Stimulated activated CD4-positive, alpha-beta T cell treated with anti-CD3 and anti-CD28 coated beads, Interleukin-12 subunit alpha, Interleukin-12 subunit beta, amount 100 ng/mL, for 4 hours (primary cell): ENCODE data around the gene ATP2B3.

ENCODE experiments used
- DNase-seq: peaks from one replicate; pipeline ENCODE4 v3.0.0-alpha.2; 2020

ATP2B3 gene

DNA sequence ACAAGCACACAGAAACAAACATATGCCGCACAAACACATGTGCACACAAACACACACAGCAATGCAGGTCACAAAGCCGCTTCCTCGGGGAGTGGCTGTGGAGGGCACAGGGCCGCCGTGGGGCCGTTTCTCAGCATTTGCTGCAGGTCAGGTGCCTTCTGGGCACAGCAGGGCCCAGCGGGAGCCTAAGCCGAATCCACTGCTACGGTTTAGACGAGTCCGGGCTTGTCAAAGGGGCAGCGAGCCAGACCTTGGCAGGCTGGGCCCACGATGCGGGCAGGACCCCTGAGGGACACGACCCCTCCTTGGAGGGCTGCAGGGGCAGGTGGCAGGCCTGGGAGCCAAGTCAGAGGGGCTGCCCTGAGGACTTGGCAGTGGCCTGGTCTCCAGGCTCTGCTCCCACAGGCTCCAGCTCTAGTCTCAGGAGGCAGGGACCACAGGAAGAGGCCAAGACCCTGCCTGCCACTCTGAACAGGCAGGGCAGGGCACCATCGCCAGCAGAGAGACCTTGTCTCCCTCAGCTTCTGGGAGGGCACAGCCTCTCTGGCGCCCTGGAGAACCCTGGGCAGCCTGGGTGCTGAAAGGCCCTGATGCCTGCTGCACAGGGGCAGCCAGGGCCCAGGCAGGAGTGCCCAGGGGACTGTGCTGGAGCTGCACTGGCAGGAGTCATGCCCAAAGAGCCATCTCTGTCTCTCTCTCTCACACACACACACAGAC, 5.5 kb upstream of the ATP2B3 start:
- DNase-seq: no peak

DNA sequence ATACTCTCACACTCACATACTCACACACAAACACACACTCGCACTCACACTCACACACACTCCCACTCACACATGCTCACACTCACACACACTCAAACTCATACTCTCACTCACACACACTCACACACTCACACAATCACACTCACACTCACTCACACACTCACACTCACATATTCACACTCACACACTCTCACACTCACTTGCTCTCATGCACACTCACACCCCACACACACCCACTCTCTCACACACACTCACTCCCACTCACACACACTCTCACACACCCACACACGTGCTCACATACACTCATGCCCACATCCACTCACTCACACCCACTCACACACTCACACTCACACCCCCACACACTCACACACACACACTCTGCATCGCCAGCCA, 4.9 kb upstream of the ATP2B3 start:
- DNase-seq: no peak

DNA sequence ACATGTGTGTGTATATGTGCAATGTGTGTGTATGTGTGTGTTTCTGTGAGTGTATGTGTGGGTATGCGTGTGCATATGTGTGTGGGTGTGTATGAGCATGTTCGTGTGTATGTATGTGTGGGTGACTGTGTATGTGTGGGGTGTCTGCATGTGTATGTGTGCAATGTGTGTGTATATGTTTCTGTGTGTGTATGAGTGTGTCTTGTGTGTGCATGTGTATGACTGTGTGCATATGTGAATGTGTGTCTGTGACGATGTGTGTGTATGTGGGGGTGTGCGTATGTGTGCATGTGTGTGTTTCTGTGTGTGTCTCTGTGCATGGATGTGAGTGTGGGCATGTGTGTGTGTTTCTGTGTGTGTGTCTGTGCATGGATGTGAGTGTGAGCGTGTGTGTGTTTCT, 4.2 kb upstream of the ATP2B3 start:
- DNase-seq: no peak

DNA sequence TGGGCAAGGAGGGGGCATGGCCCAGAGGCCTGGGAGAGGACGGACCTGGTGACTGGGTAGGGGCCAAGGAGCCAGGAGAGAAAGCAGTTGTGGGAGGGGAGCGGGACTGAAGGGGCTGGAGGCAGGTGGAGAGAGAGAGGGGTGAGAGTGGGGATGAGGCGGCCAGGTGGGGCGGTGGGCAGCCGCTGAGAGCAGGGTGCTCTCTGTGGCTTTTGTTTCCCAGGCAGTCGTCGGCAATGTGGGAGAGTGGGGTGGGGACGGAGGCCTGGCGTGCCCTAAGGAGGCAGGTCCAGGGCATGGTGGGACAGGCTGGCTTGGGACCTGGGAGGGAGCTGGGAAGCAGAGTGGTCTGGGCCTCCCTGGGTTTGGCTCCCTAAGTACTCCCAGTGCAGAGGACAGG, 3.2 kb upstream of the ATP2B3 start:
- no peak for DNase-seq

DNA sequence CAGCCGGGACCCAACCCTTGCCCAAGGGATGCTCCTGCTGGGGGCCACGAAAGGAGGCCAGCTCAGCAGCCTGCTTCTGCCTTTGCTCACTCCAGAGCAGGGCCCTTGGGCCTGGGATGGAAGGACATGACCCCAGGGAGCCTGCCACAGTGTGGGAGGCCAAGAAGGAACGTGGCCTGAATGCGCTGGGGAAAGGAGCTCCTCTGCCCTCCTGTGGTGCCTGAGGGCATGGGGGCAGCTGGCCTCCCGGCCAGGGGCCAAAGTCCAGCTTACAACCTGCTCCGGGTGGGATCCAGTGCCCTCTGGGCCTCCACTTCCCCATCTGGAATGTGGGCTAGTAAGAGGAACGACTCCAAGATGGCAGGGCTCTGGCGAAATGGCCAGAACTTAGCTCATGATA, 2.0 kb upstream of the ATP2B3 start:
- no peak for DNase-seq

DNA sequence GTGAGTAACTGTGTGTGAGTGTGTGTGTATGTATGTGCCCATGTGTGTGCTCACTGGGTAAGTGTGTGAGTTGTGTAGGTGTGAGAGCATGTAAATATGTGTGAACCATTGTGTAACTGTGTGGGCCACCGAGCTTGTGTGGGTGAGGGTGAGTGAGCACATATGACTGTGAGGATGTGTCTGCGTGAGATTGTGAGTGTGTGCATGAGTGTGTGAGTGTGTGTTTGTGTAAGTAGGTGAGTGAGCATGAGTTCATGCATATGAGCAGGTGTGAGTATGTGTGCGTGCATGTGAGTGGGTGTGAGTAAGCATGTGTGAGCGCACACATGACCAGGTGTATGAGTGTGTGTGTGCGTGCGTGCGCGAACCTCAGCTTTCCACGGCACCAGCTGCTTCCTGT, 1.4 kb upstream of the ATP2B3 start:
- no peak for DNase-seq

DNA sequence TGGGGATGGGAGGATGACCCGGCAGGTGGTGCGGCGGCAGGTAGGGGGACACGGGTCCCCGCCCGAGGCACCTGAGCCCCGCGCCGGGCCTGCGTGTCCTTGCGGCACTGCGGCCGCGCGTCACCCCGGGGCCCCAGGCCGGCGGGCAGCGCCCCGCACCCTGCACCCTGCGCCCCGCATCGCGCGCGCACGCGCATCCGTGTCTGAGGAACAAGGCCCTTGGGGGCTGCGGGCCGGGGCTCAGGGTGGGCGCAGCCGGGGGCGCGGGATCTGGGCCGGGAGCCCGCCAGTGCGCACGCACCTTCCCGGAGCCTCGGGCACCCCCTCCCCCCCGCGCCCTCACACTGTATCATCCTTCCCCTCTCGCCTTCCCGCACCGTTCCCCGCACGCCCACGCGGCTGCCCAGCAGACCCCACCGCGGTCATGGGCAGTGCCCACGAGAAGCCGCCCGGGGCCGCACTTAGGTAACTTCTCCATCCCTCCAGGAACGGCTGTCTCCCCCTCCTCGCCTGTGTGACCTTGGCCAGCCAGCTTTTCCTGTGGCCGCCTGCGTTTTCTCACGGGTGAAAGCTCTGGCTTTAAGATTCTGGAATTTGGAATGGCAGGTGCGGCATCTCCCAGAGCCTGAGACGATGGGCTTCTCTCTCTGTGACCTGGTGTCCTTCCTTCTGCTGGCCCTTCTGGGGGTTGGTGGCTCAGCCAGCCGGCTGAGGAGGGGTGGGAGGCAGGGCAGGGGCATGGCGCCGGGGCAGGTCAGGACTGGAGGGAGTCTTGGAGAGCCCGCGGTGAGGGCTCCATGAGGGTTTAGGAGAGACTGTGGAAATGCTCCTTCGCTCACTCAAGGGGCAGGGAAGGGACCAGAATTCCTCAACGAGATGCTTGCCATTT, 748 bp downstream of the ATP2B3 start:
- DNase-seq: no peak

DNA sequence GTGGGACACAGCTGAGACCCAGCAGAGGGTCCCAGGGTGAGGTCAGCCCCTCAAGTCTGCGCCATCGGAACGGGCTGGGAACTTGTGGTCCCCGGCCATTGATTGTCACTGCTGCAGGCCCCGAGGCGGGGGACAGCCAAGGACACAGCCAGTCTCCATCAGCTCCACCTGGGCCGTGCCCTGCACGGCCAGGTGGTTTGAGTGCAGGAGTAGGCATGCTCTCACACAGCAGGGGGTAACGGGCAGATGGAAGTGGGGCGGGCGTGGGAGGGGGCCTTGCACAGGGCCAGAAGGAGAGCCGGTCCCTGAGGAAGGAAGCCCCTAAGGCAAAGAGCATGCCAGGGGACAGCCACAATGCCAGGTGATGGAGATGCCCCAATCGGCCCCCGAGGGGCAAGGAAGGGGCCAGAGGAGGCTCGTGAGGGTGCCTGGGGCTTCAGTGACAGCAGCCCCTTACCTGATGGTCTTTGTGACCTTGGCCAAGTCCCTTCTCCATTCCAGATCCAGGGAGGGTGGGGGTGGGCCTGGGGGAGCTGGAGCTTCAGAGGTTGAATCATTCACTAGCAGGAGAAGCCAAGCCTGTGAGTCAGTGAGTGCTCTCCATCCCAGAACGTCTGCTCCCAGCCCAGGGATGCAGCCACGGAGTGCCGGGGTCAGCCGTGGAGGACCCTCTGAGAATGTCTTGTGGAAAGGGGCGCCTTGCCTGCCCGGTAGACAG, 2.3 kb downstream of the ATP2B3 start:
- no peak for DNase-seq

DNA sequence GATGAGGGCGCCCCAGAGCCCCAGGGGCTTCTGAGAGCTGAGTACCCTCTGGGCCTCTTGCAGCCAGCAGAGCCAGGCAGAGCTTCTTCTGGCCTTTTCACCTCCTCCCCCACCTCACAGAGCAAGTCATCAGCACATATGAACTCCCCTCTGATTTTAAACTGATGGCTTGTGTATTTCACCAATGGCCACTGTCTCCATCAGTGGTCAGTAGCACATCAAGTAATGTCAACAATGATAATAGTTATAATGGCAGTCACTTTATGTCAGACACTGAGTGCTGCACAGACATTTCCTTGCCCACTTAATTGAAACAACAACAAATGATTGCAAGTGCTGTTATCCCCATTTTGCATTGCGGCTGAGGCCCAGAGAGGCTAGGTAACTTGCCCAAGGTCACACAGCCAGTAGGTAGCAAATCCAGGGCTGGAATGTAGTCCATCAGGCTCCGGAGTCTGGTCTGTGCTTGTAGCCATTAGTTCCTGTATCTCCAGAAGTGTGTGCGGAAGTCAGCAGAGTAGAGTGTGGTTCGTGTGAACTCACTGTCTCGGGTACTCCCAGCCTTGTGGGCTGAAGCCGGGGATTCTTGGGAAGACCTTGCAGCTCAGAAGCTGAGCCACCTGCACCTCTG, 3.0 kb downstream of the ATP2B3 start:
- DNase-seq: no peak

DNA sequence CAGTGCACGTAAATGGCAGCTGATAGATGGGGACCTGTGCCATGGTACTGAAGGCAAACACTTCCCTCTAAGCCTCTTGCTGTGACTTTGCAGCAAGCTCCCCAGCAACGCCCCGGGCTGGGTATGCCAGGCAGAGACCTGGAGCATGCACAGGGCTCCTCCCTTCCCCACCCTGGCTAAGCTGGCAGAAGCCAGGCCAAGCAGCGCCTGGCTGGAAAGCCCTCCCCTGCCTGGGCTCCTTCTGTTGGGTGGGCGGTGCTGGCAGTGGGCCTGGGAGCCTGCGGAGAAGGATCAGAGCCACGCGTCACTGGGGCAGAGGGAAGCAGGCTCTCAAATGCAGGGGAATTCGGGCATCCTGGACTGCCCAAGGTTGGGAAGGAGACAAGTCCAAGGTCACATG, 3.6 kb downstream of the ATP2B3 start:
- DNase-seq: no peak

DNA sequence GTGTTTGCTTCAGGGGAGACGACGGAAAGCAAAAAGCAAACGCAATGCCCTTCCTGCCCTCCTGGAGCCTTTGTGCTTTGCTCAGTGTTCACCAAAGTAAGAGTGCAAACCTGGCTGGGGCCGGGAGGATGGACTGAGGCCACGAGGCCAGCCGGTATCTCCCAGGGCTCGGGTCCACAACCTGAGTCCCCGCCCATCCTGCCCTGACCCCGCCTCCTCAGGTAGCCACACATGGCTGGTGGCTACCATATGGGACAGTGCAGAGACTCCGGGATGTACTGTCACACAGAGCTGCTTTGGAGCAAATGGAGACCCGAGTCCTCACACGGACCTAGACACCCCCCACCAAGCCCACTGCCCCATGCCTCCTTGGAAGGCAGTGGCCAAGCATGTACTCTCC, 4.8 kb downstream of the ATP2B3 start:
- no peak for DNase-seq

DNA sequence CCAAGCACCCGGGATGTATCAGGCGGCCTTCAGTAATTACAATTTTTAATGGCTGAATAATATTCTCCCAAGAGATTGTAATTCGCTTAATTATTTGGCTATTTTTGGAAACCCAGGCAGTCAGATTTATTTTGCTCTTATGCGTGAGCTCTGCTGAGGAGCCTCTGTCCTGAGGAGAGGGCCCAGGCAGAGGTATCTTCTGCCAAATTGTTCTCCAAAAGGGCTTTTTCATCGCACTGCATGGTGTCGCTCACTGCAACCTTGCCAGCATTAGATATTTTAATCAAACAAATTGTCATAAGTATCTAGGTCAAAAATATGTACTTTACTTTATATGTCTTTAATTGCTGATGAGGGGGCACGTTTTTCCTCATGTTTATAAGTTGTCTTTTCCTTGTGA, 5.8 kb downstream of the ATP2B3 start:
- DNase-seq: no peak

DNA sequence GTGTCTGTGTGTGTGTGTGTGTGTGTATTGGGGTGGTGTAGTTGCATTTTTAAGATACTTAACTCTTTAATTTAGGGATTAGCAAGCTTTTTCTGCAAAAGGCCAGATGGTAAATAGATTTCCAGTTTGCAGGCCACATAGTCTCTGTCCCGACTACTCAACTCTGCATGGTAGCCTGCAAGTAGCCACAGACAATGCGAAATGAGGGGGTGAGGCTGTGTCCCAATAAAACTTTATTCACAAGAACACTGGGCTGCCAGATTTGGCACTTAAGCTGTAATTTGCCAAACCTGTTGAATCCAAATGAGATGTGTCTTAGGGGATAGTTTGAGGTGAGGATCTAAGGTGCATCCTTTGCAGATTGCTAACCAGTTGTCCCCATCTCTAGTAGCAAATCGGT, 6.8 kb downstream of the ATP2B3 start:
- no peak for DNase-seq

DNA sequence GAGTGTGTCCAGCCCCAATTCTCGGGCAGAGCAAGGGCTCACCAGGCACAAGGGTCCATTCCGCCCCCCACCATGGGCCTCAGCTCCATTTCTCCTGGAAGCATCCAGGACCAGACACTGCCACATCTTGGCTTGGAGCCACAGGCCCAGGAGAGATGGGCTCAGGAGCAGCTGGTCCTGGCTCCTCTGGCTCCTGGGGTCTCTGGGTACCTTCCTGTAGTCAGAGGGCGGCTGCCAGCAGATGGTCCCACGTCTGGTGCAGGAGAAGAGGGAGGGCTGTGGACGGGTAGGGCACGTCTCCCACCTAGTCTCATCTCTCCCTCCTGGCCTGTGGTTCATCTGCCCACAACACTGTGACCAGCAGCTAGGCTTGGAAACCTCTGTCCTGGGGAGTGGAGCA, 8.0 kb downstream of the ATP2B3 start:
- no peak for DNase-seq

DNA sequence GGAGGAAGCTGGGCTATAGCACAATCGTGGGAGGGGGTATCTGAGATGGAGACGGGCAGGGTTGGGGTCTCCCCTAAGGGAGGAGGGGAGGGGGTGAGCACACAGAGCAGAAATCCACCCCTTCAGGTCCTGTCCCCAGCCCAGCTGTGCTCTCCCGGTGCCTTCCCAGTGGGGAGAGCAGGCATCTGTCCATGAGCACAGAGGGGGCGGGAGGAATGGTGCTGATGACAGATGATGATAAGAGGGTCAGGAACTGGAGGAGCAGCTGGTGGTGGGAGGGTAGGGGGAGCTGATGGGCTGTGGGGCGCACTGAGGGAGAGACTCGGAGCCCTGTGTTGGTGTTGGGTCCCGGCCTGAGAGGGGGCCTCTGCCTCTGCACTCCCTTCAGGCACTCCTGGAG, 8.6 kb downstream of the ATP2B3 start:
- DNase-seq: no peak

DNA sequence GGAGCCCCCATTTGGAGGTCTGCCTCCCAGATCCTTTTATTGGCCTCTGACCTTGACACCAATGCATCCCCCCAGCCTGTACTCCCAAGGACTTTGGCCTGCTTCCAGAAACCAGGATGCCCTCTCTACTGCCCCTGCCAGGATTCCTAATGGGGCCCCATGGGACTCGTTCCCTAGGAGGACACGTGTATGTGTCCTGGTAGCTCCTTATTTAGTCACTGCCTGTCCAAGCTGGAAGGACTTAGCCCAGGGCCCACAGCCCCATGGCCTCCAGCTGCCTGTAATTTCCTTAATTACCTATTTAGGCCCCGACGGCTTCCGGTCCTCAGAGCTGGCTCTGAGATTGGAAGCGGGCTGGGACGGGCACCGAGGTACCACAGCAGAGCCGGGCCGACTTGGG, 9.4 kb downstream of the ATP2B3 start:
- no peak for DNase-seq

DNA sequence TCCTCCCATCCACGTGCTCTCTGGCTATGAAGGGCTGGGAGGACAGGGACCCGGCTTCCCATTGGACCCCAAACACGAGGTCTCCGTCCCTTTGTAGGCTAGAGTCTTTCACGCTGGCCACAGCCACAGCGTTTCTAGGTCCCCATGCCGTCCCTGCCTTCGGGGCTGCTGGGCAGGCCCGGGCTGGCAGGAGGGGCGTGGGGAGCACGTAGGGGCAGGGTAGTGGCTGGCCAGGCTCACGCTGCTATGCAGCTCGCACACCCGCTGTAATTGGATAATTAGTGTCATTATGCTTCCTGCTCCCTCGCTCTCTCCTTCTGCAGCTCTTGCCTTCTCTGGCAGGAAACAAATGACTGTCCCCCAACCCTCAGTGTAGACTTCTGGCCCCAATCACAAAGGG, 9.8 kb downstream of the ATP2B3 start:
- DNase-seq: no peak

DNA sequence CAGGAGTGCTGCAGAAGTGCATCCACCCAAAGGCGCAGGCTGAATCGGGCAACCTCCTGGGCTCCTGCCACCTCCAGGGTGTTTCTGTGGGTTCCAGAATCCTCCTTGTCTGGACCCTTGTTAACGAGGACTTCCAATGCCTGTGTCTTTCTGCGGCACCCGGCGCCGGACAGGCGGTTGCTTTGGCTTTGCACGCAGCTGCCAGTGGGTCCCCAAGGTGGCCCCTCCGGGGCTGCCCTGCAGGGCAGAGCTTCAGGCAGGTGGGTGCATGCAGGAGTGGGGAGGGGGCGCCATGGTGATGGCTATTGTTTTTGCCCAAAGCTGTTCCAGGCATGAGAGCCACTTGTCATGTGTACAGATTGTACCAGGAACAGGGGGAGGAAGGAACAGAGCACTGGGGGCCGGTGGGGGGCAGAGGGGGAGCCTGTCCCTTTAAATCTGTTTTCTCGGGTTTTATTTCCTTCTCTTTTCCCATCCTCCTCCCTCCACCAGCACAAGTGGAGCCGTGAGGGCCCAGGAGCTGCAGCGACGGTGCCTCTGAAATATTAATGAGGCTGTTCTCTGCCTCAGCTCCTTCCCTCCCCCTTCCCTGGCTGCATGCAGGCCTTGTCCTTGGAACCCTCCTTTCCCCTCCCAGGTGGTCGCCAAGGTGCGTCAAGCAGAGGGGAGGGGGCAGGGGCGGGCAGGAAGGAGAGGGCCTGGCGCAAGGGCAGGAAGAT, 13.1 kb downstream of the ATP2B3 start:
- DNase-seq: no peak

DNA sequence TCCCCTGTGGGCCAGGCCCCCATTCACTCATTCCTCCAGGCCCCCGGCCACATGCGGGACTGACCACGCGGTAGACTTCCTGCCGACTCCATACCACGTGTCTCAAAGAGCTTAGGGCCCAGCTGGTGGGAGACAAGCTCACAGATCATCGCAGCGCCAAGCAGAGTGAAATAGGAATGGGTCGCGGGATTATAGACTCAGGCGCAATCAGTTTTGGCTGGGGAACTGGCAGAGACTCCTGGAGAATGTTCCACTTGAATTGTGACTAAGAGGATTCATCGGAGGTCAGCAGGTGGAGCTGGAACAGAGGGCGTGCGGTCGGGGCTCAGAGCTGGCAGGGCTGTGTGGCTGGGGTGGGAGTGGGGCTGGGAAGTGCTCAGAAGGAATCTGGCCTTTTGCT, 15.6 kb downstream of the ATP2B3 start:
- no peak for DNase-seq

DNA sequence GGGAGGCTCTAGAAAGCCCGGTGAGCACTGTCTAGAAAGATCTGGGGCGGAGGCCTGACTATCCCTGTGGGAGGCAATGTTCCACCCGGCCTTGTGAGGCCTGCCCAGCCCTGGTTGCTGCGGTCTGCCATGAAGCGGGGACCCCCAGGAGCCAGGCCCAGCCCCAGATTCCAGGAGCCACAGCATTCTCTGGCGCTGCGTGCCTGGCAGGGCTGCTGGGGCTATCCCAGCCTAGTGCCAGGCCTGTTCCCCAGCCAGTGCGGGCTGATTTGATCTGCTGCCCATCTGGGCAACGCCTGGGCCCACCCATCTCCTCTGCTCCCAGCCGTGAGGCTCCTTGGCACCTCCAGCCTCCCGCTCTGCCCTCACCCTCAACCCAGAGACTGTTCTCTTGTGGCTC, 19.6 kb downstream of the ATP2B3 start:
- no peak for DNase-seq

DNA sequence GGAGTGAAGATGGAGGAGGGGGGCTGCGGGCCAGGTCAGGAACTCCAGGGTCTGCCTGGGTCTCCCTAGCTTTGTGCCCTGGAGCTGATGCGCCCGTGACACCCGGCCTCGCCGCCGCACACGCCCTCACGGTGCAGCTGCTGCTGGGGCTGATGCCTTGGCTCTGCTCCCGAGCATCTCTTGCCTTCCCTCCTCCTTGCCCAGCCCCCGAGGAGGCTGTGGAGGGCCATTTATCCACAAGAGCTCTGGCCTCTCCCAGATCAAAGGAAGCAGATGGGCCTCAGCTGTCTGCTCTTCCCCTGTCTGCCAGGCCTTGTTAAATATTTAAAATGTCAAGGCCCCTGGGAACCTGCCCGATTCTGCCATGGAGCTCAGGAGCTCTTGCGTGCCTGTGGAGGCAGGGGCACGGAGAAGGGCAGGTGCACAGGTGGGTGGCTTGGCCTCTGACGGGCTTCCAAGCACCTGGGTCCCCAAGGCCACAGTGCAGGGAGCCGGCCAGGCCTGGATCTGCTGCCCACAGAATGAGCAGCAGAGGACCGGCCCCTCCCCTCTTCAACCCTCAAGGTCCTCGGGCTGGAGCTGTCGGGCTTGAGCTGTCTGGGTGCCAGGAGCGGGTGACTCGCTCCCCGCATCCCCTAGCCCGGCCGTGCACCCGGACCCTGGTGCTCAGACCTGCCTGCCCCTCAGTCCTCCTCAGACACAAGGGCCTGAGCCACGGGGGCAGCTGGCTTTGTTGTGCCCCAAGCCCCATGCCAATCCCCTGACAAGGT, 20.3 kb downstream of the ATP2B3 start:
- DNase-seq: no peak

DNA sequence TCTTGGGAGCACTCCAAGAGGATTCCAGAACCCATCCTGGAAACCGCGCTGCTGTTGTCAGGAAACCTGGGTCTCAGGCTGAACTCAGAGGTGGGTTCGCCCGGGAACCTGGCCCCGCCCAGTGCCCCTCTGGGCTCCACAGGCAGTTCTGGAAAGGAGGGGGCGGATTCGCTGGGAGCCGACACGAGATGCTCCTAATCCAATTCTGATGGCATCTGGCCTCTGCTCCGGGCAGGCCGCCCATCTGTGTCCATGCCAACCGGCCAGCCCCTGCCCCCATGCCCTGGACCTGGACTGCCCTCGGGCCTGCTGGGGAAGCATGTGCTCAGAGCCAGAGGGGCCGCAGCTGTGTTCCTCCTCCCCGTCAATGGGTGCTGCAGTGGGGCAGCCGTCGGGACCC, 21.0 kb downstream of the ATP2B3 start:
- no peak for DNase-seq
